HTR-8/SVneo (cell line): Measurements from ENCODE around the gene TSHZ2.
A peak's percentile ranks its signal among the peaks of the same experiment; 100 is the strongest.
"Not testable (repeated sequence)": the region's sequence is repeated elsewhere in the genome, so short reads cannot be mapped to it uniquely, and the experiment has no call there.

Experiments
- DNase-seq: peaks from one replicate; pipeline ENCODE4 v3.0.0; 2011; ENCODE audit warnings: low spot score, mixed read lengths; ENCODE audit not compliant: insufficient read length
- FAIRE-seq: peaks from 2 replicates; lab custom pipeline; 2011; peaks lifted over from hg19 to GRCh38; lab: Jason Lieb, UNC

TSHZ2 gene

DNA sequence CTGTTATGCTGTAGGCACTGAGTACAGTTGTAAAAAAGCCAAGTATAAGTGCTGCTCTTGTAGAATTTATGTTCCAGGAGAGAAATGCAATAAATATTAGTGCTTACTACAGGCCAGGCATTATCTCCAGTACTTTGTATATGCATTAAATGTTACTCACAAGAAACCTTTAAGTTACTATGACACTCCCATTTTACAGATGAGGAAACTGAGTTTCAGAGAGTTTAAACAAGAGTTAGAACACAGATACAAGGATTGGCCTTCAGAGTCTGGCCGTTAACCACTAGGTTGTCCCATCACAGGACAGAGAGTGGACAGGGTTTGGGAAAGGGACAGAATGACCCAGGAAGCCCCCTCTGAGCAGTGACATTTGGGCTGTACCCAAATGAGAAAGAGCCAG lies 347.0 kb downstream of the TSHZ2 start:
- no peak for DNase-seq
- FAIRE-seq, result no peak

DNA sequence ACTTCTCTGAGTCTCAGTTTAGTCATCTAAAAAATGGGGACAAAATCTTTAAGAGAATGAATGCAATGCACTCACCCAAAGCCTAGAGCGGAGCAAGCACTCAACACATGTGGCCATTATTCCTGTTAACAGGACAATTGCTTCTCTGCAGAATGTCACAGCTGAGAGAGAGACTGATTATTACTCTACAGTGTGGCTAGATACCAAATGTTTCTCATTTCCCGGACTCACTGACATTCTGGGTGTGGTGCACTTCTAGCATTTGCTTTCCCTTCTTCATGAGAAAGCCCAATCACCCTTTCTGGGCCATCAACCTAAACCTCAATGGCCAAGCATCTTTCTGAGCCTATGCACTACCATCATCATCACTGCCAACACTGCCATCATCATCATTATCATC lies 347.6 kb downstream of the TSHZ2 start:
- FAIRE-seq (peak; percentile 93), DNase-seq (no peak)

DNA sequence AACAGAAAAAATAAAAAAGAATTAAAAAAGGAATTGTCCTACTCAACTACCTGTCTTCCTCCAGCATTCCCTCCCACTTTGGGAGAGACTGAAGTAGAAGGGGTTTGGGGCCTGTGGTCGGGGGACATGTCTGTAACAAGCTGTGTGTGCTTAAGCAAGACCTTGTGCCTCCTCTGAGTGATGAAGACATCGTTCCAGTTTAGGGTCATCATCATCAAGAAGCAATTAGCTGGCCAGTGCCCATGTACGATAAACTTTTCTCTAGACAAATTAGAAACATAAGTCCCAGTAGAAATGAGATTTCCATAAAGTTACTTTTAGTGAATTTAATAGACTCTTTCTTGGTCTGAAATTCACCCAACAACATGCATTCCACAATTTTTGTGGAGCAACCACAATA lies 348.5 kb downstream of the TSHZ2 start:
- no peak for FAIRE-seq
- DNase-seq, result no peak

DNA sequence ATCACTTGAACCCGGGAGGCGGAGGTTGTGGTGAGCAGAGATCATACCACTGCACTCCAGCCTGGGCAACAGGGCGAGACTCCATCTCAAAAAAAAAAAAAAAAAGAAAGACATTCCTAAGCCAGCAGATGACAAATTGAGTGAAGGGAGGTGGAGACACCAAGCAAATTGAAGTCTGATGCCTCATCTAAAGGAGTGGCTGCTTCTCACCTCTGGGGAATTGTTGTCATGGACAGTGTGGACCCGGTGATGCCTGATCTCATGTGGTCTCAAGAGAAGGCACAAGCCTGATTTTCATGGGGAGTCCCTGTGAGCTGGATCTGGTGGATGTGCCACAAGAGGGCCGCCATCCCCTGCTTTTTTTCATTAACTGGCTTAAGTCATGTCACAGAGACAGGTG lies 349.4 kb downstream of the TSHZ2 start:
- DNase-seq (no peak), FAIRE-seq (peak; percentile 42)

DNA sequence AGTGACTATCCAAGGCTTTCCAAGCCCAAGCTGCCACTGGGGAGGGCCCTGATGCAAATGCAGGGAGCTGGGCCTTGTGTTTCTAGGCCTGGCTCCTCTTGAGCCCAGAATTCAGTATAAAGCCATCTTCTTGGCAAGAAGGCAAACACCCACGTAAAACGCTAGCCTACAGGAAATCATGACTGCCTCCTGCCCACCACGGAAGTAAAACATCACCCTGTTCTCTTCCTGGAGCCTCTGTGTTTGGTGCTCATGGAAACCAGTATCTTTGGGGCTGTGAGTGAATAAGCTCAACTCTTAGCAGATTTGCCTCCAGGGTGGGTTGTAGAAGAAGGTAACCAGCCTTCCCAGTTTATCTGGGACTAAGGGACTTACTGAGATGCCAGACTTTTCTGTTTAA lies 350.5 kb downstream of the TSHZ2 start:
- no peak for DNase-seq

DNA sequence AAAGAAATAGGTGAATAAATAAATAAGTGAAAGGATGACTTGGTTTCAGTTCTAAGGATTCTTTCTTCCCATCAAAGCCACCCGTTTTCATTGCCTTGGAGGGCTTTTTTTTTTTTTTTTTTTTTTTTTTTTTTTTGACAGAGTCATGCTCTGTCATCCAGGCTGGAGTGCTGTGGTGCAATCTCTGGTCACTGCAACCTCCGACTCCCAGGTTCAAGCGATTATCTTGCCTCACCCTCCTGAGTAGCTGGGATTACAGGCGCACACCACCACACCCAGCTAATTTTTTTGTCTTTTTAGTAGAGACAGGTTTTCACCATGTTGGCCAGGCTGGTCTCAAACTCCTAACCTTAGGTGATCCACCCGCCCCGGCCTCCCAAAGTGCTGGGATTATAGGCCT lies 351.3 kb downstream of the TSHZ2 start:
- not testable (repeated sequence) for FAIRE-seq, DNase-seq

More for the DNA sequence above, 350.5 kb downstream of the TSHZ2 start:
- no peak for FAIRE-seq

DNA sequence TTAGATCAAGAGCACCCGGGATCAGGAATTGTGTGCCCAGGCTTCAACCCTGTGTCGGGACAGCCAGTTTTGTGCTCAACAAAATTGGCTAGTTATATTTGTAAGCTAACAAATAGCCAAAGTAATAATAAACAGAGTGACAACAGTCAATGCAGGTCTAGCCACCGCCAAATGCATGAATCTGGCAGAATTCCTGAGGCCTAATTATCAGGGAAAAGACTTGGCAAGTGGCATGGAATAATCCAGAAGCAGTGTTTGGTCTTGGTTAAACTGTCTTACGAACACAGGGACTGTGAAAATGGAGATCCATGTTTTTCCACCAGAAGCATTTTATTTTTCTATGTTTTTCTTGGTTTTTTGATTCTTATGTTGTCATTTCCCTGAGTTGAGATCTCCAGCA lies 352.7 kb downstream of the TSHZ2 start:
- FAIRE-seq (no peak), DNase-seq (no peak)

DNA sequence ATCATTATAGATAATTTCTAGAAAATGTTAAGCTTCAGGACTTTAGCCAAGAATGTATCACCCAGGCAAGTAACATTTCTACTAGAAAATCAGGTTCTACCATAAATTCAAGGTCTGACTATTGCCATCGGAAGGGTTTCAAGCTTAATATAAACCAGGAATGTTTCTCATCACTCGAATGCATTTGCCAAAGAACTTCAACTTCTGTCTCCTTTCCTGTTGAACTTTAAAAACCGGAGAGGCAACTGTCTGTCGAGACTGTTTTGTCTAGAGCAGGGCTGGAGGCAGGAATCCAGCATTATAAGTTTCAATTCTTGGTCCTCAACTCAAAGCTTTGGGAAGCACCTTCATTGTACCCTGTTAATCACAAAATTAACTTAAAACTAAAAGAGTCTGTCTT lies 356.8 kb downstream of the TSHZ2 start:
- FAIRE-seq, result no peak
- DNase-seq, result no peak

DNA sequence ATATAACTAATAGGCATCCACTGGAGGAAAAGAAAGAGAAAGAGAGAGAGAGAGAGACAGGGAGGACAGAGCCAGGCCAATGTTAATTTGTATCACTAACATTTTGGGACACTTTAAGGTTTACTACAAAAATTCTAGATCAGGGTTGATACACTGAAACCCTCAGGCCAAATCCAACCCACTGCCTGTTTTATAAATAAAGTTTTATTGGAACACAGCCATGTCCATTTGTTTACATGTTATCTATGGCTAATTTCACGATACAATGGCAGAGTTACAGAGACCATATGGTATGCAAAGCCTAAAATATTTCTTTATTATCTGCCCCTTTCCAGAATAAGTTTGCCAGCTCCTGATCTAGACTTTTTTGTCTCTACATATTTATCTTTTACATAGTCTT lies 357.6 kb downstream of the TSHZ2 start:
- FAIRE-seq (no peak), DNase-seq (no peak)

DNA sequence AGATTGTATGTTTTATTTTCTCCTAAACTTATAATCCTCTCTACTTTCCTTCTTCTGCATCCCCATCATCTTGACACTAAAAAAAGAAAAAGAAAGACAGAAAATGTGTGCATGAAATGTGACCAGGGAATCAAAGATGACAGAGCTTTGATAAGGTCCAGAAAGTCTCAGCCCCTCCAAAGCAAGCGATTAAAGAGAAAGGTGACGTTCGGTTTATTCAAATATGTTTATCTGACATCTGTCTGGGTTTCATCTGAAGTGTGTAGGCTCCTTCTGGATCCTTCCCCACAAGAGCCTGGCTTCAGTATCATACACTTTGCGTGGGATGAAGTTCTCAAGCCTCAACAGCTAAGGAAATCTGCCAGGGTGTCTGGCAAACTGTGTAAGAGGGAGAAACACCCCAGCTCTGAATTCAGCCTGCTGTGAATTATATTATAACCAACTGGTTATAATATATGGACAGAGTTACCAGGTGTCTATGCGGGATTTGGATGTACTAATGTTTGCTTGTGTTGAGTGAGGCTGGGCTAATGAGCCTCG lies 358.5 kb downstream of the TSHZ2 start:
- DNase-seq (no peak), FAIRE-seq (peak; percentile 9)

DNA sequence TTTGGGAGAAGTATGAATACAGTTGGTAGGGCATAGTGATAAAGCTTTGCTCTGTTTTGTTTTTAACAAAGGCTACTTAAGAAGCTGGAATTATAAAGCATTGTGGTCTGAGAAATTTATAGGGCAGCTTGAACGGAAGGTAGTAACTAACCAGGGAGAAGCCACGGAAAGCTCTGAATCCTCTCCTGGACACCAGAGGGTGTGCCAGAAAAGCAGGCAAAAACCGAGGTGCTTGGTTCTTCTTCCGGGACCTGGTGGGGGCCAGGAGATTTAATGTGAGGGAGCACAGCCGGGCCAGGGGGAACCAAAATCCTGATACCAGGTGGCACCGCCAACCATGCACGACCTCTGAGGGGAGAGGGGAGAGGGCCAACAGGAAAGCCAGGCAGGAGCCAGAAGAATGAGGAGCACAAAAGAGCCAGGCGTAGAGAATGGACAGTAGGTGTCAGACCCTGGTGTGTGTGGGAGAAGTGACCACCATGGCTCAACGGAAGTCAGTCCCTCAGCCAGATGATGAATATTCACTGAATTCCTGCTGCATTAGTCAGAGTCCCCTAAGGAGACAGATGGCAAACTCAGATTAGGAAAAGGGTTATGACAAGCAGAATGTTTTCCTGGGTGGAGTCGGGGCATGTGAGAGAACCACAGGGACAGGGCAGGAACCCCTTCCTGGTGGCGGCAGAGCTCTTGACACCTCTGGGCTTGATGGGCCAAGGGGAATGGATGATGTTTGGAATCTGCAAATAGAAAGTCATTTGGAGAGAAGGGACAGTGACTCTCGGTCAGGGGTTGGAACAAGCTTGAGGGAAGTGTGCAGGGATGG lies 359.2 kb downstream of the TSHZ2 start:
- FAIRE-seq (peak; percentile 97), DNase-seq (peak; percentile 80)

DNA sequence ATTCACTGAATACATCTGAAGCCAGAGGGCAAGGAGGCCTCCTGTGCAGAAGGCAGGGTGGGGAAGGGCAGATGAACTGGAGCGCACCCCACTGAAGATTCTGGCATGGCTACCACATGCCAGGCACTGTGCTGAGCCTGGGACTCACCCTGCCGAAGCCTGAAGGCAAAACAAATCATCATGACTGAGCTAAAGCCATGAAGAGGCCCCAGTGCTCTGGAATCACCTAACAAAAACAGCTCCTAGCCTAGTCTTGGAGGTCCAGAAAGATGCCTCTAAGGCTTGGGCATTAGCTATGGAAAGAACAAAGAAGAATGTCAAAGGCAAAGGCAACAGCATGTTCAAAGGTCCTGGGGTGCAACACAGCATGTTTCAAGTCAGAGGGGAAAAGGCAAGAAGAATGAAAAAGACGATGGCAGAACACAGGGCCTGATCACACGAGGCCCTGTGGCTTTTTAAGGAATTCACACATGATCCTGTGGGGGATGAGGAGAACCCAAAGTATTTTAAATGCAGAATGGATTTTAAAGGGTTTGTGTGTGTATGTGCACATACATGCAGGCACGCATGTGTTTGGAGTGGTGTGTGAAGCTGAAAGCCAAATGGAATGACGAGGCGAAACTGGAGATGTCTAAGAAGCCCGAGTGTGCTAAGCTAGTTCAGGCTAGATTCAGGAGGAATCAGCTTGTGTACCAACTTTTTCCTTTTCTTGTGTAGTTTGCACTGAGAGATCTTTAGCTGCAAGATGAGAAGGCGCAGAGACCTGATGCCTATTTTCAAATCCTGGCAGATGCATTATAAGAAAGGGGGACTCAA lies 360.1 kb downstream of the TSHZ2 start:
- FAIRE-seq (peak; percentile 63), DNase-seq (no peak)

DNA sequence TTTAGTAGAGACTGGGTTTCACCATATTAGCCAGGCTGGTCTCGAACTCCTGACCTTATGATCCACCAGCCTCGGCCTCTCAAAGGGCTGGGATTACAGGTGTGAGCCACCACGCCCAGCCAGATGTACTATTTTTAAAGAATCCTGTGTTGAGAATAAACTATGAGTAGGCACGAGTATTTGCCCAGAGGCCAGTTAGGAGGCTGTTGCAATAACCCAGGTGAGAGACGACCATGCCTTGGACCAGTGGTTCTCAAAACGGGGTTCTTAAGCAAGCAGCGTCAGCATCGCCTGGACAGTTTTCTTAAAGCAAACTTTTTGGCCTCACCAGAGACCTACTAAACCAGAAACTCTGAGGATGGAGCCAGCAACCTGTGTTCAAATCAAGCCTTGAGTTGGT lies 362.7 kb downstream of the TSHZ2 start:
- FAIRE-seq (no peak), DNase-seq (no peak)

DNA sequence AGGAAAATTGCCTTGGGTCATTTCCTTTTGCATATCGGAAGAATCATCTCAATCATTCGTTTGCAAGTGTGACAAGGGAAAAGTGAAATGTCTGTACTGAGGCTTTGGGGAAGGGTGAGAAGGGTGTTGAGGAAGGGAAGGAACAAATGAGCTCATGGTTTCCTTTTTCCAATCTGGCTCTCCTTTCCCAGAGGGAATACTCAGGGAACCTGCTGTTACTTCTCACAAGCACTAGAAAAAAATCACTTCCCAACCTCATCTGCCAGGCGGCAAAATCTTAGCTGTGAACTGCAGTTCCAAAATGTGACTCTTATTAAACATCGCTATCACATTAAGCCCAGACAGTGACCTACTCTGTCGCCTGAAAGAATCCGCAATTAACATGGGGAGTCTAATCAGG lies 363.4 kb downstream of the TSHZ2 start:
- DNase-seq, result no peak
- FAIRE-seq, result no peak

DNA sequence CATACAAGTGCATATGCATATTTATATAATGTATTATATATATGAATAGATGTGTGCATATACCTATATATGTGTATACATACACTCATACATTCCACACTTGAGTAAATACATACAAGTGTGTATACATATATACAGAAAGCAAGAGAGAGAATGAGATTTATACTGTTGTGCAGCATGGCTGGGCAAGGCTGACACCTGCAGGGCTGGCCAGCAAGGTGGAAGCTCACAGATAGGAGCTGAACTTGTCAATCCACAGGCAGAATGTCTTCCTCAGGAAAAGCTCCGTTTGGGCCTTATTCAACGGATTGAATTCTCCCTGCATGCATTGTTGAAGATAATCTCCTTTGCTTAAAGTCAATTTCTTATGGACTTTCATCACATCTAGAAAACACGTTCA lies 364.7 kb downstream of the TSHZ2 start:
- FAIRE-seq (no peak), DNase-seq (no peak)

DNA sequence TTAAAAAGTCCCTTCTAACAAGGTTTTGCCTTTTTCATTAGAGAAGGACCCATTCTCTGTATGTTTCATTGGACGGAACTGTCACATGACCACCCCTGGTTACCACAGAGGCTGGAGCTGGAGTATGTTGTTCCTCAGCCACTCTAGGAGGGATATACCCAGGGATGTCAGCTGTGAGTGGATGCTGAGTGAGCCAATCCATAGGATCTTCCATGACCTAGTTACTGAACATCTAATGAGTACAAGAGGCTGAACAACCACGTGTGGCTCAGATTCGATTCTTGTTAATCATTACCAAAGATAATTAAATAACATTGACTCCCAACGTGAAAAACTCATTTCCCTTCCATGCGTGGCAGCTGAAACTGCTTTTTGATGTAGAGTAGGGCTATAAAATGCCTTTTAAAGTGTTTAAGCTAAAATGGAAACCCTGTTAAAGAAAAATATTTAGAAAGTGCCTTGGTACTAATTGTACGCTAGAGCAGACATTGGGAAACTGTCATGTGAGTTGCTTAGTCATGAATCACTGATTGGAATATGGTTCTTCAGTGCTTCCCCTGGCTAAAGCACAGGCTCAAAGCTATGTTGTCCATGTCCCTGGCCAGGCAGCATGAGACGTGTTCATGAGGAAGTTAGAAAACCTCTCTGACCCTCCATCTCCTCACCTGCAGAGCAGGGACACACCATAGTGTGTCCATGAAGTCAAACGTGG lies 365.4 kb downstream of the TSHZ2 start:
- DNase-seq (no peak), FAIRE-seq (peak; percentile 60)

DNA sequence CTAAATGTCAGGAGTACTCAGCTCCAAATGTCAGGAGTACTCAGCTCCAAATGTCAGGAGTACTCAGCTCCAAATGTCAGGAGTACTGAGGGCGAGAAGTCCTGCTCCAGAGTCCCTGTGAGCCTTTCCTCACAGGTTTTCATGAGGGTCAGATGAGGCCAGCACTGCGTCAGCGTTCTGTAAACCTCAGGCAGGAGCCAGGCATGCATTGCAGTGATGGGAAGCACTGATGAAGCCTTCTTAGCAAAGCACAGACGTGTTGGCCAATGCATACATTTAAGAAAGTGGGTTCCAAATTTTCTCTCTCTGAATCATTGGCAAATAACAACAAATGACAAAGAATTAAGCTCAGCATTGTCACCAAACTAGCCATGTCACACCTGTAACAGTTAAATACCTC lies 366.6 kb downstream of the TSHZ2 start:
- DNase-seq (no peak), FAIRE-seq (no peak)

DNA sequence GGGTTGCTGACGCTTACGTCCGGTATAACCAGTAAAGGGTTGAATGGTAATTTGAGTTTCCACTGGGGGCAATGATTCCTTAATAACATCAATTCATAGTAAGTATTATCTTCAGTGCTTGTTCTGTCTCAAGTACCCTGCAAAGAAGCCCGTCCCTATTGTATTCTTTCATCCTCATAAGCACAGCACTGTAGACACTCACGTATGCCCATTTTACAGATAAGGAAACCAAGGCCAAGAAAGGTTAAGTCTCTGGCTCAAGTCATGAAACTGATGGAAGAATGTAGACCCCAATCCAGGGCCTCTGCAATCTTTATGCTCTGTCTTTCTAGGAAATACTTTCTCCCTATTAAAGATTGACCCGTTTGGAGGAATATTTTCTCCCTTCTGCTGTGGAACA lies 370.3 kb downstream of the TSHZ2 start:
- peak; percentile 87 for FAIRE-seq
- DNase-seq, result no peak

DNA sequence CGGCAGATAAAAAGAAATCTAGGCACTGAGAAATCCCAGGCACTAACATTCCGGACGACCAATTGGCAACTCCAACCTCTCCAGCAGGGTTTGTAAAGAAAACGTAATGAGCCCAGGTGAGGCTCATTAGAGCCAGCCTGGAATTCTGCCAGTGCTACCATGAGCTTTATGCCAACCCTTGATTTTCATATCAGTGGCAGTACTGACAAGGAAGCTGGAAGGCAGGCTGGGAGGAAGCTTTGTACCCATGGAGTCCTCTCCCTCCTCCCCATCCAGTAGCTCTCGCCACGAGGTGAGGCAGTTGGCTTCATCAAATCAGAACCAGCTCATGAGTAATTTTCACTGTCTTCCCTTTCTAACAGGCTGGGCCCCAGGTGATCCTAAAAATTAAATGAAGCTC lies 371.3 kb downstream of the TSHZ2 start:
- peak; percentile 58 for FAIRE-seq
- no peak for DNase-seq

DNA sequence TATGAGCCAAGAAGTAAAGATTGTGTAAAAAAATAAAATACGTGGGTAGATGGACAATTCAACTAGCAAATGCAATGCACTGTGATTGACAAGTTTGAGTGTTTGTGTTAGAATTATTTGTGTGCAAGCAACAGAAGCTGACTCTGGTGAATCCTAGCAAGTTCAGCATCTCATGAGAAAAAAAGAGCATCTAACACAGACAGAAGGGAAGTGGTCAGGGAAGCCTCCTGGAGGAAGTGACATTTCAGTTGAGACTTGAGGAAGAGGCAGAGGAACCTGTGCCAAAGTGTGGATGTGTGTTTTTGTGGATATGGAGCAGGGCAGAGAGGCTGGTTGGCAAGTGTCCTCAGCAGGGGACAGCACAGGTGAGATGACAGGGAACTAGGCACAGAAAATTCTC lies 372.7 kb downstream of the TSHZ2 start:
- no peak for DNase-seq
- peak; percentile 83 for FAIRE-seq
